GM23248 (cell line): ENCODE measurements around the gene B3GNT4. TPM values are rescaled to one million over a fixed set of nuclear protein-coding genes. Genes with fewer than 3 reads are reported as not detected.
A peak's percentile ranks its signal among the peaks of the same experiment; 100 is the strongest.

ENCODE experiments used
- DNase-seq: peaks from one replicate; pipeline ENCODE4 v3.0.0-alpha.2; 2015
- H2AFZ ChIP-seq: fragments of 200-600 bp; sonication (generic); 2 replicates; pipeline ENCODE4 v1.6.1; 2016; ENCODE audit warnings: antibody characterized with exemption
- H3F3A ChIP-seq: fragments of 200-600 bp; sonication (generic); 2 replicates; pipeline ENCODE4 v1.6.1; 2016; ENCODE audit warnings: mild to moderate bottlenecking, antibody characterized with exemption, mixed run types; ENCODE audit not compliant: insufficient read depth
- H3K27ac ChIP-seq: fragments of 200-600 bp; sonication (generic); 2 replicates; pipeline ENCODE4 v1.5.1; 2016; ENCODE audit warnings: mild to moderate bottlenecking
- H3K27me3 ChIP-seq: fragments of 200-600 bp; sonication (generic); replicated peaks from 2 replicates; pipeline ENCODE4 v1.6.1; 2016; ENCODE audit warnings: mild to moderate bottlenecking; ENCODE audit not compliant: insufficient read depth
- H3K36me3 ChIP-seq: fragments of 200-600 bp; sonication (generic); 2 replicates; pipeline ENCODE4 v1.6.1; 2016; ENCODE audit warnings: low read depth, mild to moderate bottlenecking
- H3K4me1 ChIP-seq: fragments of 200-600 bp; sonication (generic); 2 replicates; pipeline ENCODE4 v1.6.1; 2016; ENCODE audit warnings: mild to moderate bottlenecking; ENCODE audit not compliant: insufficient read depth
- H3K4me2 ChIP-seq: fragments of 200-600 bp; sonication (generic); one replicate; pipeline ENCODE4 v1.6.1; 2016; ENCODE audit warnings: mild to moderate bottlenecking; ENCODE audit not compliant: unreplicated experiment
- H3K4me3 ChIP-seq: fragments of 200-600 bp; sonication (generic); 2 replicates; pipeline ENCODE4 v1.5.1; 2016; ENCODE audit warnings: mild to moderate bottlenecking
- H3K79me2 ChIP-seq: fragments of 200-600 bp; sonication (generic); 2 replicates; pipeline ENCODE4 v1.6.1; 2016; ENCODE audit warnings: mild to moderate bottlenecking; ENCODE audit not compliant: insufficient read depth
- H3K9ac ChIP-seq: fragments of 200-600 bp; sonication (generic); 2 replicates; pipeline ENCODE4 v1.6.1; 2016; ENCODE audit warnings: mild to moderate bottlenecking
- H3K9me2 ChIP-seq: fragments of 200-600 bp; sonication (generic); 2 replicates; pipeline ENCODE4 v1.6.1; 2016; ENCODE audit warnings: mixed run types, mild to moderate bottlenecking, moderate library complexity; ENCODE audit not compliant: insufficient read depth
- H3K9me3 ChIP-seq: fragments of 200-600 bp; sonication (generic); one replicate; pipeline ENCODE4 v1.6.1; 2017; ENCODE audit warnings: low read depth
- H4K20me1 ChIP-seq: fragments of 200-600 bp; sonication (generic); 2 replicates; pipeline ENCODE4 v1.6.0; 2016; ENCODE audit not compliant: insufficient read depth
- EZH2 ChIP-seq: fragments of 200-600 bp; sonication (generic); IDR thresholded peaks from 2 replicates; pipeline ENCODE4 v1.6.1; 2018; ENCODE audit warnings: antibody characterized with exemption, mild to moderate bottlenecking; ENCODE audit not compliant: insufficient read depth, poor library complexity, severe bottlenecking
- EZH2phosphoT487 ChIP-seq: fragments of 200-600 bp; sonication (generic); IDR thresholded peaks from 2 replicates; pipeline ENCODE4 v1.6.1; 2018; ENCODE audit warnings: antibody characterized with exemption, moderate library complexity, mild to moderate bottlenecking, low read depth; ENCODE audit not compliant: insufficient read depth
- WGBS, 2 experiments: methylation state at CpG; one replicate each; pipeline ENCODE4 v1.1.6; 2015 to 2017; ENCODE audit warnings: low lambda C conversion rate in 2 of 2, low coverage in 1 of 2; ENCODE audit errors: missing lambda C conversion rate in 2 of 2; 5-methylcytosine and 5-hydroxymethylcytosine counted together
- in situ Hi-C: fragments of 300-500 bp; cut with MboI; formaldehyde crosslinking; loops from 2 replicates; pipeline ENCODE4 v1.15.0; 2020
- polyA plus RNA-seq: library from polyadenylated mRNA; unstranded; fragments of >200 nt; fragmentation: Nextera tagmentation; extraction: Ambion mirVana; gene quantifications from 2 replicates; pipeline ENCODE4 v1.2.1, GENCODE V29; 2016
- total RNA-seq: library from RNA; depleted of rRNA; stranded (reverse); fragments of >200 nt; shearing (Covaris generic); gene quantifications from 2 replicates; pipeline ENCODE4 v1.2.3, GENCODE V29; 2014

The B3GNT4 gene
- total and polyA plus RNA-seq, 2 experiments from 2014 or later: 0.22 to 0.40 TPM

- Histone ChIP-seq H3K9me3 (no peaks in the 10 kb centered on the region), H2AFZ (no peak overlapping the region), H3K36me3 (no peaks in the 10 kb centered on the region), H3K4me3 (no peak overlapping the region), H3K4me1 (peaks cover 8% of the 10 kb centered on the region; the same call in 1 of the 2 replicates), H4K20me1 (no peaks in the 10 kb centered on the region), H3K79me2 (no peaks in the 10 kb centered on the region), H3K9me2 (no peaks in the 10 kb centered on the region), H3K9ac (no peak overlapping the region), H3K4me2 (no peak overlapping the region), H3F3A (peaks cover 7% of the 10 kb centered on the region), H3K27me3 (no peaks in the 10 kb centered on the region), H3K27ac (no peak overlapping the region)
- in situ Hi-C loops: no loop called here
- DNase-seq: no peak
- no peak for TF ChIP-seq EZH2phosphoT487
- no peak for TF ChIP-seq EZH2
- 62 to 69% methylated on average over 4 of the region's 4 CpGs for WGBS, 2 experiments
These were observed 8.1 kb upstream of the B3GNT4 start for GRCh38 chr12:122195405-122195804.

GRCh38 chr12:122197612-122197966 lies 5.9 kb upstream of the B3GNT4 start:
- H3K4me1 ChIP-seq: peaks cover 8% of the 10 kb centered on the region; the same call in 1 of the 2 replicates
- no peaks in the 10 kb centered on the region for H3K9me3 ChIP-seq
- 50 to 57% methylated on average over 1 of the region's 1 CpG for WGBS, 2 experiments
- H3K4me3 ChIP-seq: no peak overlapping the region
- TF ChIP-seq EZH2phosphoT487 (no peak), EZH2 (no peak)
- in situ Hi-C loops: no loop called here
- peak overlapping the region; percentile 27; the same call in 1 of the 2 replicates for H3K27ac ChIP-seq
- H3F3A ChIP-seq: peaks cover 10% of the 10 kb centered on the region
- H3K79me2 ChIP-seq: no peaks in the 10 kb centered on the region
- no peaks in the 10 kb centered on the region for H3K36me3 ChIP-seq
- no peak overlapping the region for H3K9ac ChIP-seq
- no peaks in the 10 kb centered on the region for H3K27me3 ChIP-seq
- no peaks in the 10 kb centered on the region for H4K20me1 ChIP-seq
- H3K4me2 ChIP-seq: no peak overlapping the region
- H2AFZ ChIP-seq: peak overlapping the region; percentile 15; the same call in 1 of the 2 replicates
- no peaks in the 10 kb centered on the region for H3K9me2 ChIP-seq
- peak; percentile 42 for DNase-seq

GRCh38 chr12:122199484-122200355 lies 3.8 kb upstream of the B3GNT4 start:
- no peaks in the 10 kb centered on the region for H4K20me1 ChIP-seq
- in situ Hi-C loops: no loop called here
- H3K9me2 ChIP-seq: no peaks in the 10 kb centered on the region
- H2AFZ ChIP-seq: no peak overlapping the region
- TF ChIP-seq EZH2phosphoT487: no peak
- no peak for TF ChIP-seq EZH2
- no peak overlapping the region for H3K4me2 ChIP-seq
- peaks cover 8% of the 10 kb centered on the region; the same call in 1 of the 2 replicates for H3K4me1 ChIP-seq
- H3K36me3 ChIP-seq: no peaks in the 10 kb centered on the region
- no peaks in the 10 kb centered on the region; the same call in 1 of the 2 replicates for H3K27me3 ChIP-seq
- H3F3A ChIP-seq: peaks cover 11% of the 10 kb centered on the region
- H3K79me2 ChIP-seq: no peaks in the 10 kb centered on the region
- H3K9me3 ChIP-seq: no peaks in the 10 kb centered on the region
- 90% methylated on average over 29 of the region's 29 CpGs for WGBS, 2 experiments
- H3K9ac ChIP-seq: no peak overlapping the region
- H3K4me3 ChIP-seq: no peak overlapping the region
- no peak overlapping the region for H3K27ac ChIP-seq
- no peak for DNase-seq

GRCh38 chr12:122200541-122201175 lies 2.9 kb upstream of the B3GNT4 start:
- no peaks in the 10 kb centered on the region for H3K36me3 ChIP-seq
- WGBS, 2 experiments: 73 to 78% methylated on average over 23 of the region's 24 CpGs

More at GRCh38 chr12:122200541-122201175, 2.9 kb upstream of the B3GNT4 start:
- Histone ChIP-seq H2AFZ (no peak overlapping the region), H3F3A (peaks cover 13% of the 10 kb centered on the region), H3K27me3 (no peaks in the 10 kb centered on the region; the same call in 1 of the 2 replicates), H3K4me1 (peaks cover 8% of the 10 kb centered on the region; the same call in 1 of the 2 replicates), H4K20me1 (no peaks in the 10 kb centered on the region), H3K9me2 (no peaks in the 10 kb centered on the region), H3K9me3 (no peaks in the 10 kb centered on the region), H3K27ac (no peak overlapping the region), H3K4me3 (no peak overlapping the region), H3K4me2 (no peak overlapping the region), H3K9ac (no peak overlapping the region), H3K79me2 (no peaks in the 10 kb centered on the region)
- TF ChIP-seq EZH2phosphoT487 (no peak), EZH2 (no peak)
- DNase-seq: no peak
- in situ Hi-C loops: no loop called here
